Keratinocyte (primary cell): ENCODE results near the gene PITPNM3. TPM values are rescaled to one million over a fixed set of nuclear protein-coding genes. Genes with fewer than 3 reads are reported as not detected.
A peak's percentile ranks its signal among the peaks of the same experiment; 100 is the strongest.

Experiments
- DNase-seq: peaks from one replicate; pipeline ENCODE4 v3.0.0-alpha.2; 2011; ENCODE audit warnings: low read depth, missing footprints, low spot score
- FAIRE-seq: peaks from 2 replicates; lab custom pipeline; 2011; peaks lifted over from hg19 to GRCh38; lab: Jason Lieb, UNC
- H2AFZ ChIP-seq: 2 replicates; pipeline ENCODE4 v1.6.0; 2012; ENCODE audit warnings: low read length, control low read depth, inconsistent platforms; ENCODE audit not compliant: control insufficient read depth
- H3K27ac ChIP-seq: 2 replicates; pipeline ENCODE4 v1.5.1; 2011; ENCODE audit warnings: low read length; ENCODE audit not compliant: control insufficient read depth, insufficient read depth
- H3K27me3 ChIP-seq: 3 replicates; pipeline ENCODE4 v1.6.0; 2011; ENCODE audit warnings: low read length; ENCODE audit not compliant: control insufficient read depth, insufficient read depth; ENCODE audit errors: extremely low read depth
- H3K36me3 ChIP-seq, 2 experiments: 2 replicates in 1 of 2; 3 replicates in 1 of 2; pipeline ENCODE4 v1.5.1; 2011; ENCODE audit warnings: low read length in 2 of 2, mild to moderate bottlenecking in 1 of 2; ENCODE audit not compliant: control insufficient read depth in 2 of 2, insufficient read depth in 2 of 2; ENCODE audit errors: extremely low read depth in 1 of 2
- H3K4me1 ChIP-seq: 3 replicates; pipeline ENCODE4 v1.5.1; 2011; ENCODE audit warnings: low read length; ENCODE audit not compliant: control insufficient read depth, insufficient read depth; ENCODE audit errors: extremely low read depth
- H3K4me2 ChIP-seq: 3 replicates; pipeline ENCODE4 v1.6.0; 2011; ENCODE audit warnings: low read depth, low read length; ENCODE audit not compliant: control insufficient read depth, insufficient read depth; ENCODE audit errors: extremely low read depth
- H3K4me3 ChIP-seq, 3 experiments: fragments of 200-600 bp in 1 of 3; sonication (generic) in 1 of 3; 2 replicates in 2 of 3; 3 replicates in 1 of 3; pipeline ENCODE4 v1.5.1; 2011 to 2016; ENCODE audit warnings: low read length in 3 of 3, mild to moderate bottlenecking in 3 of 3, control low read depth in 2 of 3, inconsistent platforms in 1 of 3, low read depth in 1 of 3, mixed read lengths in 1 of 3, mixed run types in 1 of 3, moderate library complexity in 1 of 3; ENCODE audit not compliant: control insufficient read depth in 2 of 3, insufficient read depth in 2 of 3; ENCODE audit errors: extremely low read depth in 1 of 3
- H3K79me2 ChIP-seq: 2 replicates; pipeline ENCODE4 v1.6.0; 2012; ENCODE audit warnings: low read length; ENCODE audit not compliant: control insufficient read depth, insufficient read depth
- H3K9ac ChIP-seq: 3 replicates; pipeline ENCODE4 v1.6.0; 2011; ENCODE audit warnings: low read length; ENCODE audit not compliant: control insufficient read depth, insufficient read depth; ENCODE audit errors: extremely low read depth
- H3K9me1 ChIP-seq: 3 replicates; pipeline ENCODE4 v1.6.0; 2011; ENCODE audit warnings: low read length; ENCODE audit not compliant: control insufficient read depth, insufficient read depth; ENCODE audit errors: extremely low read depth
- H3K9me3 ChIP-seq: 2 replicates; pipeline ENCODE4 v1.5.1; 2012; ENCODE audit warnings: low read depth, low read length; ENCODE audit not compliant: control insufficient read depth
- H4K20me1 ChIP-seq: 3 replicates; pipeline ENCODE4 v1.6.0; 2011; ENCODE audit warnings: low read length; ENCODE audit not compliant: control insufficient read depth, insufficient read depth; ENCODE audit errors: extremely low read depth
- CTCF ChIP-seq, 3 experiments: IDR thresholded peaks in 1 of 3; conservative IDR thresholded peaks in 1 of 3; optimal IDR thresholded peaks in 1 of 3; 2 replicates in 2 of 3; 3 replicates in 1 of 3; pipeline versions ENCODE3 to v1.5.1; 2011; ENCODE audit warnings: low read length in 3 of 3, mild to moderate bottlenecking in 3 of 3, moderate library complexity in 2 of 3, control low read depth in 1 of 3, inconsistent platforms in 1 of 3; ENCODE audit not compliant: insufficient read depth in 2 of 3; ENCODE audit errors: extremely low read depth in 1 of 3
- EZH2 ChIP-seq: IDR thresholded peaks from one replicate; pipeline ENCODE4 v1.6.1; 2012; ENCODE audit warnings: inconsistent platforms, mild to moderate bottlenecking, low read length, moderate library complexity
- dilution Hi-C: fragments of 300-500 bp; cut with MboI; formaldehyde crosslinking; loops from one replicate; pipeline ENCODE4 v1.7.0; 2020; ENCODE audit warnings: low sequenced_read_pairs; ENCODE audit not compliant: extremely low pct_ligation_motif_present
- polyA plus RNA-seq, 5 experiments: library from polyadenylated mRNA; depleted of rRNA in 3 of 5; stranded (reverse) in 3 of 5; stranded (forward) in 1 of 5; unstranded in 1 of 5; fragments of >200 nt; gene quantifications; 1 replicate in 1 of 5; 2 replicates in 3 of 5; 3 replicates in 1 of 5; pipeline versions ENCODE4 v1.2.1 to v1.2.3, GENCODE V29; 2011 to 2012; ENCODE audit warnings: missing spikeins in 2 of 5, low read depth in 1 of 5, low replicate concordance in 1 of 5

The PITPNM3 gene
- polyA plus RNA-seq, 1 donor (not counting 4 experiments of a cell fraction or from before 2014, with no cell fraction given): 7.7 TPM

GRCh38 chr17:6496116-6496481 is 60.3 kb downstream of the PITPNM3 start:
- Histone ChIP-seq H3K4me3 (no peak overlapping the region), H3K4me2 (no peak overlapping the region)
- no peak for FAIRE-seq

GRCh38 chr17:6495450-6496115 is 60.8 kb downstream of the PITPNM3 start:
- Histone ChIP-seq H3K9me3 (no peaks in the 10 kb centered on the region), H3K4me1 (peaks cover 13% of the 10 kb centered on the region), H3K9ac (no peak overlapping the region), H3K27me3 (no peaks in the 10 kb centered on the region), H2AFZ (no peak overlapping the region), H3K79me2 (no peaks in the 10 kb centered on the region), H3K27ac (no peak overlapping the region), H3K36me3 (no peaks in the 10 kb centered on the region), H3K4me3 (no peak overlapping the region), H4K20me1 (no peaks in the 10 kb centered on the region), H3K4me2 (no peak overlapping the region), H3K9me1 (no peaks in the 10 kb centered on the region)
- dilution Hi-C loops: no loop called here
- DNase-seq (no peak), FAIRE-seq (no peak)
- TF ChIP-seq CTCF (optimal IDR thresholded peaks at IDR 0.05 in 1 of 3, IDR thresholded peaks at IDR 0.05 in 1 of 3, conservative IDR thresholded peaks at IDR 0.05 in 1 of 3; ENCODE audit: extremely low read depth in 1 of 3, insufficient read depth in 2 of 3, low read length in 3 of 3) (peak in 1 of 3 experiments; percentile 24), EZH2 (no peak)

More at GRCh38 chr17:6496116-6496481, 60.3 kb downstream of the PITPNM3 start:
- no peaks in the 10 kb centered on the region for H3K9me1 ChIP-seq
- dilution Hi-C loops: no loop called here
- TF ChIP-seq CTCF (optimal IDR thresholded peaks at IDR 0.05 in 1 of 3, IDR thresholded peaks at IDR 0.05 in 1 of 3, conservative IDR thresholded peaks at IDR 0.05 in 1 of 3; ENCODE audit: extremely low read depth in 1 of 3, insufficient read depth in 2 of 3, low read length in 3 of 3) (no peak), EZH2 (no peak)
- no peak for DNase-seq
- H3K36me3 ChIP-seq: no peaks in the 10 kb centered on the region
- H3K9me3 ChIP-seq: no peaks in the 10 kb centered on the region
- H3K9ac ChIP-seq: no peak overlapping the region
- H3K27me3 ChIP-seq: no peaks in the 10 kb centered on the region
- H3K79me2 ChIP-seq: no peaks in the 10 kb centered on the region
- no peak overlapping the region for H3K27ac ChIP-seq
- no peaks in the 10 kb centered on the region for H4K20me1 ChIP-seq
- H3K4me1 ChIP-seq: peaks cover 13% of the 10 kb centered on the region
- no peak overlapping the region for H2AFZ ChIP-seq
